Panc1 (cell line): ENCODE measurements around the gene PLEKHG2. TPM values are rescaled to one million over a fixed set of nuclear protein-coding genes. Genes with fewer than 3 reads are reported as not detected.

Experiments used
- microRNA-seq: library from miRNA; unstranded; fragments of <30 nt; microRNA quantifications from one replicate; pipeline ENCODE4 v1.1.0, GENCODE V29; 2020; ENCODE audit not compliant: unreplicated experiment
- total RNA-seq: library from RNA; stranded (reverse); gene quantifications from one replicate; pipeline ENCODE4 v1.2.1, GENCODE V29; 2021; ENCODE audit not compliant: unreplicated experiment

Gene PLEKHG2
- total RNA-seq, 1 experiment from 2014 or later, result 1,988 TPM

Small RNA genes lying within 50 kb of the gene (microRNA-seq; reads per million reads assigned to microRNA genes)
- not detected for gene MIR4530

Other genes starting within 250 kb of the PLEKHG2 start
- 0.46 TPM for gene NCCRP1, start 215.7 kb upstream of the PLEKHG2 start, total RNA-seq
- 0.33 TPM for gene SYCN, start 208.4 kb upstream of the PLEKHG2 start, total RNA-seq
- gene IFNL3, start 167.7 kb upstream of the PLEKHG2 start, total RNA-seq, result not detected
- not detected for gene IFNL4, start 163.8 kb upstream of the PLEKHG2 start, total RNA-seq
- gene IFNL2, start 144.3 kb upstream of the PLEKHG2 start, total RNA-seq, result 0.33 TPM
- 0.57 TPM for gene IFNL1, start 116.3 kb upstream of the PLEKHG2 start, total RNA-seq
- 15.2 TPM for gene LRFN1, start 91.8 kb upstream of the PLEKHG2 start, total RNA-seq
- gene GMFG, start 76.6 kb upstream of the PLEKHG2 start, total RNA-seq, result 3.7 TPM
- gene SAMD4B, start 70.2 kb upstream of the PLEKHG2 start, total RNA-seq, result 1,339 TPM
- 901 TPM for gene PAF1, start 21.6 kb upstream of the PLEKHG2 start, total RNA-seq
- 739 TPM for gene MED29, start 21.3 kb upstream of the PLEKHG2 start, total RNA-seq
- gene ZFP36, start 5.8 kb upstream of the PLEKHG2 start, total RNA-seq, result 414 TPM
- 27,832 TPM for gene RPS16, start 23.3 kb downstream of the PLEKHG2 start, total RNA-seq
- gene SUPT5H, start 32.9 kb downstream of the PLEKHG2 start, total RNA-seq, result 1,614 TPM
- gene TIMM50, start 68.2 kb downstream of the PLEKHG2 start, total RNA-seq, result 1,837 TPM
- gene DLL3, start 86.3 kb downstream of the PLEKHG2 start, total RNA-seq, result 76.9 TPM
- 0.80 TPM for gene SELENOV, start 102.5 kb downstream of the PLEKHG2 start, total RNA-seq
- 37.7 TPM for gene EID2B, start 120.2 kb downstream of the PLEKHG2 start, total RNA-seq
- 163 TPM for gene EID2, start 127.5 kb downstream of the PLEKHG2 start, total RNA-seq
- not detected for gene LGALS13, start 189.9 kb downstream of the PLEKHG2 start, total RNA-seq
- not detected for gene LGALS16, start 243.2 kb downstream of the PLEKHG2 start, total RNA-seq